ENCODE measurements around the gene CASZ1. TPM values are rescaled to one million over a fixed set of nuclear protein-coding genes. Genes with fewer than 3 reads are reported as not detected.

Gene CASZ1
- total RNA-seq, 4 donors from 2014 or later: 21.9 to 60.2 (median 29.6) TPM

Small RNA genes within 50 kb of the gene (small RNA-seq; reads per million reads assigned to genes)
- gene RN7SL614P: 0 reads per million in 3 donors

Other genes starting within 250 kb of the CASZ1 start
- gene TARDBP, start 216.0 kb upstream of the CASZ1 start, total RNA-seq: 100 to 1,000 TPM in 3 of 4 donors, 10 to 100 TPM in 1; 74.9 to 184 (median 137) TPM